Stomach (tissue), 9 donors: ENCODE measurements around the gene INPP4B. TPM values are rescaled to one million over a fixed set of nuclear protein-coding genes. Genes with fewer than 3 reads are reported as not detected.

ENCODE experiments used
- DNase-seq, 2 donors: peaks; one replicate each; pipeline versions ENCODE4 v3.0.0 to v3.0.0-alpha.2; 2013 to 2019
- H3K27ac ChIP-seq, 5 donors: fragments of 200-600 bp in 4 of 5; sonication (generic) in 4 of 5; one replicate each; pipeline ENCODE4 v1.5.1; 2013 to 2019; ENCODE audit warnings: mild to moderate bottlenecking in 1 of 5, moderate library complexity in 1 of 5
- H3K27me3 ChIP-seq, 3 donors: fragments of 200-600 bp; sonication (generic); one replicate each; pipeline ENCODE4 v1.5.1; 2017 to 2019; ENCODE audit warnings: mixed run types in 1 of 3
- H3K36me3 ChIP-seq, 4 donors: fragments of 200-600 bp; sonication (generic); 1 replicate in 3 of 4; 2 replicates in 1 of 4; pipeline ENCODE4 v1.5.1; 2016 to 2019
- H3K4me1 ChIP-seq, 4 donors: fragments of 200-600 bp; sonication (generic); one replicate each; pipeline ENCODE4 v1.5.1; 2016 to 2019
- H3K4me3 ChIP-seq, 4 donors: fragments of 200-600 bp; sonication (generic) in 3 of 4; one replicate each; pipeline ENCODE4 v1.5.1; 2016 to 2019; ENCODE audit warnings: mild to moderate bottlenecking in 1 of 4
- H3K9me3 ChIP-seq, 4 donors: fragments of 200-600 bp; sonication (generic); one replicate each; pipeline ENCODE4 v1.5.1; 2016 to 2019
- EP300 ChIP-seq: sonication (generic); formaldehyde crosslinking; IDR thresholded peaks from one replicate; pipeline ENCODE4 v1.6.1; 2017; ENCODE audit warnings: antibody characterized with exemption
- POLR2A ChIP-seq, 4 donors: fragments of 450-650 bp; IDR thresholded peaks; one replicate each; pipeline ENCODE4 v1.6.1; 2016; ENCODE audit warnings: antibody characterized with exemption in 4 of 4, control low read depth in 2 of 4, mild to moderate bottlenecking in 1 of 4, moderate library complexity in 1 of 4
- POLR2AphosphoS5 ChIP-seq, 3 donors: sonication (generic); formaldehyde crosslinking; IDR thresholded peaks; one replicate each; pipeline ENCODE4 v1.6.1; 2016; ENCODE audit warnings: antibody characterized with exemption in 3 of 3
- WGBS, 5 donors: extraction: QIAGEN DNeasy Blood & Tissue Kit in 3 of 5; methylation state at CpG; one replicate each; pipeline versions ENCODE4 v1.1.5 to v1.1.7; 2013 to 2018; 5-methylcytosine and 5-hydroxymethylcytosine counted together
- intact Hi-C: fragments of 100-400 bp; cut with DNase I; formaldehyde crosslinking; loops from one replicate; pipeline ENCODE4 v1.15.1; 2023; ENCODE audit warnings: low total_unique reads
- polyA plus RNA-seq, 3 donors: library from polyadenylated mRNA; stranded (reverse); fragments of 200-250 nt; gene quantifications; one replicate each; pipeline ENCODE4 v1.2.3, GENCODE V29; 2013
- total RNA-seq, 5 donors: library from RNA; depleted of rRNA; stranded (reverse); fragments of >200 nt; gene quantifications; one replicate each; pipeline versions ENCODE4 v1.1.0 to v1.2.3, GENCODE V29; 2014 to 2016
- TF ChIP-seq, protein P1 (sequence below), 7 experiments: fragments of 450-650 bp in 4 of 7; fragments of 200-600 bp in 3 of 7; sonication (generic) in 3 of 7; IDR thresholded peaks; one replicate each; pipeline ENCODE4 v1.5.1; 2016 to 2019; ENCODE audit warnings: antibody characterized with exemption in 7 of 7, control low read depth in 2 of 7, mild to moderate bottlenecking in 1 of 7
- donor health status: healthy with polysubstance abuse.
- donor health status: Bipolar disorder and iron deficiency.
- donor health status: healthy.

The INPP4B gene
- total and polyA plus RNA-seq, 8 donors = 1.4 to 96.9 (median 11.7) TPM

DNA sequence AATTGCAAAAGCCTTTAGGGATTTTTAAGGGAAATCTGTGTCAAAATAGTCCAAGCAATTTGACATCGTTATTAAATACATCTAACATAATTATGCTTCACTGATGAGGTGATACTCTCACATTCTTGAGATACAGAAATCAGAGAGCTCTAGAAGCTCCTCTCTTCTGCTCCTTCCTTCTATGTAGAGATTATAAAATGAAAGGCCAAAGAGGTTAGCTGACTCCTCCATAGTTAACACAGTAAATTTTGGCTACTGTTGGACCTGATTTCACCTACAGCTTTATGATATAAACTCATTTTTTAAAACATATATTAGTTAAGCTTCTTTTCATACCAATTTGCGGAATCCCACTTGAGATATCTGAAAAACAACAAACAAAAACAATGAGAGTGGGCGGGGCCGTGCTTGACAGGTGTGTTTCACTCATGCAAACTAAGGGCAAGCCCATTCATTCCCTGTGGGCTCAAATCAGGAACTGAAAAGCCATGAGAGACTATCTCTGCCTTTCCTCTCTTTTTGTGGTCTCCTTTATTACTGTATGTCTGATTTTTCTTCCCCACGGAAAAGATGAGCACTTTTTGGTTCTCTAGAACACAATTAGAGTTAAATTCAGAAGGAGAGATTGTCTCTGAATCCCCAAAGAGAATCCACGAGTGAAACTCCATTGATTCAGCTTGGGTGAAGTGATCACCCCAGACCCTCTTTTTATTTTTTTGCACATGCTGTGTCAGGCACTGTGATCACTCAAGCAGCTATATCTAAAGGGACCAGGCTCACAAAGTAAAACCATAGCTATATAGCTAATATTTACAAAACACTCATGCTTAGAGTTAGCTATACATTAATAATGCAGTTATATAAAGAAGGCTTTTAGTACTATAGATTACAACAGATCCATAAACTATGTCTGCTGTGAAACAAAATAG lies 643.4 kb downstream of the INPP4B start:
- TF ChIP-seq POLR2AphosphoS5 (IDR thresholded peaks at IDR 0.05) = no peak
- TF ChIP-seq, protein P1, sequence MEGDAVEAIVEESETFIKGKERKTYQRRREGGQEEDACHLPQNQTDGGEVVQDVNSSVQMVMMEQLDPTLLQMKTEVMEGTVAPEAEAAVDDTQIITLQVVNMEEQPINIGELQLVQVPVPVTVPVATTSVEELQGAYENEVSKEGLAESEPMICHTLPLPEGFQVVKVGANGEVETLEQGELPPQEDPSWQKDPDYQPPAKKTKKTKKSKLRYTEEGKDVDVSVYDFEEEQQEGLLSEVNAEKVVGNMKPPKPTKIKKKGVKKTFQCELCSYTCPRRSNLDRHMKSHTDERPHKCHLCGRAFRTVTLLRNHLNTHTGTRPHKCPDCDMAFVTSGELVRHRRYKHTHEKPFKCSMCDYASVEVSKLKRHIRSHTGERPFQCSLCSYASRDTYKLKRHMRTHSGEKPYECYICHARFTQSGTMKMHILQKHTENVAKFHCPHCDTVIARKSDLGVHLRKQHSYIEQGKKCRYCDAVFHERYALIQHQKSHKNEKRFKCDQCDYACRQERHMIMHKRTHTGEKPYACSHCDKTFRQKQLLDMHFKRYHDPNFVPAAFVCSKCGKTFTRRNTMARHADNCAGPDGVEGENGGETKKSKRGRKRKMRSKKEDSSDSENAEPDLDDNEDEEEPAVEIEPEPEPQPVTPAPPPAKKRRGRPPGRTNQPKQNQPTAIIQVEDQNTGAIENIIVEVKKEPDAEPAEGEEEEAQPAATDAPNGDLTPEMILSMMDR (IDR thresholded peaks at IDR 0.05) = no peak
- Histone ChIP-seq H3K4me3 (no peak overlapping the region), H3K27me3 (no peaks in the 10 kb centered on the region), H3K36me3 (peaks cover 0 to 6% (median 0%) of the 10 kb centered on the region in 4 donors), H3K4me1 (no peaks in the 10 kb centered on the region), H3K9me3 (no peaks in the 10 kb centered on the region), H3K27ac (no peak overlapping the region)
- intact Hi-C loops = no loop called here
- no peak for DNase-seq
- WGBS, 5 donors = 77 to 91% (median 81%) methylated on average over 6 of the region's 6 CpGs

DNA sequence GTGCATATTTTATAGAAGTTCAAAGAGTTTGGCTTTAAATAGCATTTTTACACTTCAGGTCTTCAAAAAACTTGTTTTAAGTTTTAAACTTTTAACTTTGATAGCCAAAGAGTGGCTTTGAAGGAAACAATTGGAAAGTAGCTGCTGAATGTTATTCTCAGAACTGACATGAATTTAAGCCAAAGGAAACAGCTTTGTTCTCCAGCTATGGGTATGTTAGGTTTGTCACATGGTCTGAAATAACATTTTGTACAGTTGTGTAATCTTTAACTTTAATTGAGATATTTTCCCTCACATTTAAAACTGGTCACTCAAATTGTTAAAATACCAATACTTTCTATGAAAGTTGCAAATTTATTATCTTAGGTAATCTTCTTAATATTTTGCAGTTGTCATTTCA lies 645.1 kb downstream of the INPP4B start:
- intact Hi-C loops = no loop called here
- Histone ChIP-seq H3K27ac (no peak overlapping the region), H3K36me3 (no peaks in the 10 kb centered on the region), H3K9me3 (no peaks in the 10 kb centered on the region), H3K27me3 (no peaks in the 10 kb centered on the region), H3K4me3 (no peak overlapping the region), H3K4me1 (no peaks in the 10 kb centered on the region)
- no peak for DNase-seq
- TF ChIP-seq POLR2A (IDR thresholded peaks at IDR 0.05) (no peak), EP300 (no peak), POLR2AphosphoS5 (IDR thresholded peaks at IDR 0.05) (no peak)
- TF ChIP-seq, protein P1 (IDR thresholded peaks at IDR 0.05) = no peak

DNA sequence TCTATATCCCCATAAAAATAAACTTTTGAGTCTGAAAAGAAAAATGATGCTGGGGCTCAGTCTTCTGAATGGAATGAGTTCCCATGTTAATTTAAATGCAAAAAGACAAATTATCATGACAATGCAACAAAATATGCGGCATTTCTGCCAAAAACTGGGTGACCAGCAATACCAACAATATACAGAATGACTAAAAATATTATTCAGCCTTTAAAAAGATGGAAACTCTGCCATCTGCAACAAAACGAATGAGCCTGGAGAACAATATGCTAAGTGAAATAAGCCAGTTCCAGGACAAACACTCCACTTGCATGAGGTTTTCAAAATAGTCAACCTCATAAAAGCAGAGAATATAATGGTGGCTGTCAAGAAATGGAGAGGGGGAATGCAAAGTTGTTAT lies 651.2 kb downstream of the INPP4B start:
- 73 to 90% (median 82%) methylated on average over 2 of the region's 2 CpGs for WGBS, 5 donors

DNA sequence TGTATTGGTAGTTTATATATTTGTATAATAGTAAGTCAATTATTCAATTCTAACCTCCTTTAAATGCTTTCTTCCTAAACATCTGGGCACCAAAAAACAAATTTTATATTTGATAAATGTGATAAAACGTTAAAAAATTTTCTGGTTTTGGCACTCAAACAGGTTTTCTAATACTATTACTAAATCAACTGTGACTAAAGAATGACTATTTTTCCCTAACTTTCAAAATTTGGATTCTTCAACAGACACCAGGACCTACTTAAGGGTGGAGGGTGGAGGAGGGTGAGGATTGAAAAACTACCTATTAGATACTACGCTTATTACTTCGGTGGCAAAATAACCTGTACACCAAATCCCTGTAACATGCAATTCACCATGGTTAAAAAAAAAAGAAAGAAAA lies 654.2 kb downstream of the INPP4B start:
- intact Hi-C loops = no loop called here
- no peaks in the 10 kb centered on the region for H3K27me3 ChIP-seq
- H3K27ac ChIP-seq = no peak overlapping the region
- TF ChIP-seq POLR2A (IDR thresholded peaks at IDR 0.05) = no peak
- TF ChIP-seq, protein P1 (IDR thresholded peaks at IDR 0.05) = no peak
- TF ChIP-seq EP300 = no peak
- TF ChIP-seq POLR2AphosphoS5 (IDR thresholded peaks at IDR 0.05) = no peak
- no peak for DNase-seq
- no peaks in the 10 kb centered on the region for H3K4me1 ChIP-seq
- H3K9me3 ChIP-seq = no peaks in the 10 kb centered on the region
- H3K36me3 ChIP-seq = peaks cover 0 to 3% (median 0%) of the 10 kb centered on the region in 4 donors
- WGBS, 5 donors = 58 to 77% (median 59%) methylated on average over 3 of the region's 3 CpGs
- no peak overlapping the region for H3K4me3 ChIP-seq

More for the DNA sequence above, 651.2 kb downstream of the INPP4B start:
- Histone ChIP-seq H3K36me3 (peaks cover 0 to 3% (median 0%) of the 10 kb centered on the region in 4 donors), H3K4me3 (no peak overlapping the region), H3K27ac (no peak overlapping the region), H3K9me3 (no peaks in the 10 kb centered on the region), H3K27me3 (no peaks in the 10 kb centered on the region), H3K4me1 (no peaks in the 10 kb centered on the region)
- intact Hi-C loops = no loop called here
- no peak for DNase-seq
- TF ChIP-seq, protein P1 (IDR thresholded peaks at IDR 0.05) = no peak
- TF ChIP-seq EP300 = no peak
- TF ChIP-seq POLR2AphosphoS5 (IDR thresholded peaks at IDR 0.05) = no peak
- no peak for TF ChIP-seq POLR2A (IDR thresholded peaks at IDR 0.05)
